ENCODE results near the gene MACROH2A2. TPM values are rescaled to one million over a fixed set of nuclear protein-coding genes. Genes with fewer than 3 reads are reported as not detected.

The MACROH2A2 gene
- total and polyA plus RNA-seq, 10 of the 15 experiments (the other 5 are each of a cell fraction or from before 2014, with no cell fraction given) = 0.14 to 0.24 TPM; not detected in 8

- TF ChIP-seq RELB (IDR thresholded peaks at IDR 0.05; ENCODE audit: low read depth) (peak; percentile 93), PBX3 (IDR thresholded peaks at IDR 0.05; ENCODE audit: insufficient replicate concordance, low read depth, low read length) (peak; percentile 42), CTCF (IDR thresholded peaks at IDR 0.05 in 2 of 3, conservative IDR thresholded peaks at IDR 0.05 in 1 of 3; ENCODE audit: control insufficient read depth in 2 of 3, extremely low read depth in 1 of 3, insufficient read depth in 1 of 3, low read depth in 3 of 3, low read length in 3 of 3) (peak; percentile 38 to 66 (median 62)), IKZF2 (IDR thresholded peaks at IDR 0.05) (peak; percentile 73 to 83; a peak in 3 of 4 replicates), BCLAF1 (IDR thresholded peaks at IDR 0.05) (no peak), NRF1 (conservative IDR thresholded peaks at IDR 0.05; ENCODE audit: low read depth, low read length) (no peak), SIX5 (IDR thresholded peaks at IDR 0.05; ENCODE audit: low read depth, low read length, severe bottlenecking) (no peak), MAX (IDR thresholded peaks at IDR 0.05; ENCODE audit: low read depth, low read length) (peak; percentile 68; the same call in 1 of the 2 replicates), ZNF384 (IDR thresholded peaks at IDR 0.05; ENCODE audit: borderline replicate concordance, low read depth, low read length) (no peak), PAX5 (IDR thresholded peaks at IDR 0.05; ENCODE audit: borderline replicate concordance, low read depth, low read length) (peak; percentile 53; the same call in 1 of the 2 replicates), ZNF687 (IDR thresholded peaks at IDR 0.05) (peak; percentile 100)
Measured at GRCh38 chr10:70106958-70107791, 54.5 kb downstream of the MACROH2A2 start (continued).

Measured in GM12878 (cell line).